Smooth muscle cell (in vitro differentiated cells): ENCODE results near the gene CERCAM. TPM values are rescaled to one million over a fixed set of nuclear protein-coding genes. Genes with fewer than 3 reads are reported as not detected.

Experiments
- DNase-seq: peaks from one replicate; lab custom pipeline; 2025; ENCODE audit not compliant: unreplicated experiment; lab: John Stamatoyannopoulos, UW
- H2AFZ ChIP-seq: fragments of 200-600 bp; sonication (generic); 2 replicates; pipeline ENCODE4 v1.6.0; 2016; ENCODE audit warnings: antibody characterized with exemption, low read depth, mild to moderate bottlenecking
- H3F3A ChIP-seq: fragments of 200-600 bp; sonication (generic); 2 replicates; pipeline ENCODE4 v1.6.0; 2017; ENCODE audit warnings: antibody characterized with exemption, low read depth
- H3K27ac ChIP-seq: fragments of 200-600 bp; sonication (generic); 2 replicates; pipeline ENCODE4 v1.5.1; 2016; ENCODE audit warnings: low read depth, mild to moderate bottlenecking
- H3K27me3 ChIP-seq: fragments of 200-600 bp; sonication (generic); 2 replicates; pipeline ENCODE4 v1.6.1; 2016; ENCODE audit warnings: low read depth, mild to moderate bottlenecking
- H3K36me3 ChIP-seq: fragments of 200-600 bp; sonication (generic); 2 replicates; pipeline ENCODE4 v1.5.1; 2016; ENCODE audit warnings: low read depth
- H3K4me1 ChIP-seq: fragments of 200-600 bp; sonication (generic); 2 replicates; pipeline ENCODE4 v1.5.1; 2016; ENCODE audit warnings: low read depth
- H3K4me2 ChIP-seq: fragments of 200-600 bp; sonication (generic); 2 replicates; pipeline ENCODE4 v1.6.0; 2016; ENCODE audit warnings: mild to moderate bottlenecking
- H3K4me3 ChIP-seq: fragments of 200-600 bp; sonication (generic); 2 replicates; pipeline ENCODE4 v1.5.1; 2016; ENCODE audit warnings: mild to moderate bottlenecking
- H3K79me2 ChIP-seq: fragments of 200-600 bp; sonication (generic); 2 replicates; pipeline ENCODE4 v1.6.0; 2016; ENCODE audit warnings: low read depth, mild to moderate bottlenecking
- H3K9ac ChIP-seq: fragments of 200-600 bp; sonication (generic); 2 replicates; pipeline ENCODE4 v1.6.0; 2016; ENCODE audit warnings: low read depth
- H3K9me3 ChIP-seq: fragments of 200-600 bp; sonication (generic); replicated peaks from 2 replicates; pipeline ENCODE4 v1.5.1; 2016; ENCODE audit warnings: low read depth
- H4K20me1 ChIP-seq: fragments of 200-600 bp; sonication (generic); 2 replicates; pipeline ENCODE4 v1.6.0; 2016; ENCODE audit warnings: low read depth
- CTCF ChIP-seq: fragments of 200-600 bp; sonication (generic); IDR thresholded peaks from 2 replicates; pipeline ENCODE4 v1.5.1; 2017; ENCODE audit warnings: borderline replicate concordance, mild to moderate bottlenecking, antibody characterized with exemption; ENCODE audit not compliant: insufficient read depth, poor library complexity, severe bottlenecking
- WGBS: methylation state at CpG from one replicate; pipeline ENCODE4 v1.1.7; 2016; ENCODE audit warnings: low lambda C conversion rate; 5-methylcytosine and 5-hydroxymethylcytosine counted together
- polyA plus RNA-seq: library from polyadenylated mRNA; unstranded; fragments of >200 nt; fragmentation: Nextera tagmentation; extraction: Ambion mirVana; gene quantifications from 2 replicates; pipeline ENCODE4 v1.2.1, GENCODE V29; 2016
- total RNA-seq: library from RNA; depleted of rRNA; stranded (reverse); fragments of >200 nt; gene quantifications from 2 replicates; pipeline ENCODE4 v1.2.3, GENCODE V29; 2014

The CERCAM gene
- total and polyA plus RNA-seq, 2 experiments from 2014 or later, result 129 to 357 TPM

- Histone ChIP-seq H3K27ac (no peak overlapping the region), H3K4me2 (no peak overlapping the region), H3K27me3 (peaks cover 69% of the 10 kb centered on the region), H3K4me1 (peaks cover 19% of the 10 kb centered on the region), H2AFZ (no peak overlapping the region), H3K9ac (no peak overlapping the region), H3F3A (no peaks in the 10 kb centered on the region), H3K79me2 (no peaks in the 10 kb centered on the region), H3K36me3 (peaks cover 3% of the 10 kb centered on the region), H3K4me3 (no peak overlapping the region), H3K9me3 (no peaks in the 10 kb centered on the region), H4K20me1 (peaks cover 74% of the 10 kb centered on the region)
- 96% methylated on average over 11 of the region's 11 CpGs for WGBS
- TF ChIP-seq CTCF, result no peak
- DNase-seq, result no peak
Measured at GRCh38 chr9:128390150-128390812, 30.4 kb upstream of the CERCAM start.

GRCh38 chr9:128390813-128391711 is 29.6 kb upstream of the CERCAM start:
- H2AFZ ChIP-seq, result no peak overlapping the region
- peaks cover 66% of the 10 kb centered on the region for H4K20me1 ChIP-seq
- 84% methylated on average over 8 of the region's 8 CpGs for WGBS
- peaks cover 3% of the 10 kb centered on the region for H3K36me3 ChIP-seq
- peaks cover 19% of the 10 kb centered on the region for H3K4me1 ChIP-seq
- H3K4me3 ChIP-seq, result no peak overlapping the region
- H3K27ac ChIP-seq, result no peak overlapping the region
- H3K79me2 ChIP-seq, result no peaks in the 10 kb centered on the region
- no peak for DNase-seq
- H3K9me3 ChIP-seq, result no peaks in the 10 kb centered on the region
- no peak for TF ChIP-seq CTCF
- no peak overlapping the region for H3K9ac ChIP-seq
- no peaks in the 10 kb centered on the region for H3F3A ChIP-seq
- peaks cover 77% of the 10 kb centered on the region for H3K27me3 ChIP-seq
- H3K4me2 ChIP-seq, result no peak overlapping the region

GRCh38 chr9:128391956-128392301 is 28.7 kb upstream of the CERCAM start:
- DNase-seq, result no peak
- H3K9ac ChIP-seq, result no peak overlapping the region
- H2AFZ ChIP-seq, result no peak overlapping the region
- H3K4me1 ChIP-seq, result peaks cover 19% of the 10 kb centered on the region
- no peak overlapping the region for H3K4me2 ChIP-seq
- no peaks in the 10 kb centered on the region for H3K79me2 ChIP-seq
- no peaks in the 10 kb centered on the region for H3F3A ChIP-seq
- WGBS, result 20% methylated on average over 21 of the region's 21 CpGs
- TF ChIP-seq CTCF, result no peak
- H3K36me3 ChIP-seq, result peaks cover 3% of the 10 kb centered on the region
- no peak overlapping the region for H3K4me3 ChIP-seq
- no peaks in the 10 kb centered on the region for H3K9me3 ChIP-seq
- peaks cover 57% of the 10 kb centered on the region for H4K20me1 ChIP-seq
- peaks cover 85% of the 10 kb centered on the region for H3K27me3 ChIP-seq
- H3K27ac ChIP-seq, result no peak overlapping the region
